ENCODE data around the gene CALD1.
"Not testable (repeated sequence)": the region's sequence is repeated elsewhere in the genome, so short reads cannot be mapped to it uniquely, and the experiment has no call there.

- not testable (repeated sequence) for TF ChIP-seq ZBTB7A (tag by site-specific recombination; IDR thresholded peaks at IDR 0.05; ENCODE audit: low read depth); ZNF24 (tag by site-specific recombination; IDR thresholded peaks at IDR 0.05)
- TF ChIP-seq, protein P1, sequence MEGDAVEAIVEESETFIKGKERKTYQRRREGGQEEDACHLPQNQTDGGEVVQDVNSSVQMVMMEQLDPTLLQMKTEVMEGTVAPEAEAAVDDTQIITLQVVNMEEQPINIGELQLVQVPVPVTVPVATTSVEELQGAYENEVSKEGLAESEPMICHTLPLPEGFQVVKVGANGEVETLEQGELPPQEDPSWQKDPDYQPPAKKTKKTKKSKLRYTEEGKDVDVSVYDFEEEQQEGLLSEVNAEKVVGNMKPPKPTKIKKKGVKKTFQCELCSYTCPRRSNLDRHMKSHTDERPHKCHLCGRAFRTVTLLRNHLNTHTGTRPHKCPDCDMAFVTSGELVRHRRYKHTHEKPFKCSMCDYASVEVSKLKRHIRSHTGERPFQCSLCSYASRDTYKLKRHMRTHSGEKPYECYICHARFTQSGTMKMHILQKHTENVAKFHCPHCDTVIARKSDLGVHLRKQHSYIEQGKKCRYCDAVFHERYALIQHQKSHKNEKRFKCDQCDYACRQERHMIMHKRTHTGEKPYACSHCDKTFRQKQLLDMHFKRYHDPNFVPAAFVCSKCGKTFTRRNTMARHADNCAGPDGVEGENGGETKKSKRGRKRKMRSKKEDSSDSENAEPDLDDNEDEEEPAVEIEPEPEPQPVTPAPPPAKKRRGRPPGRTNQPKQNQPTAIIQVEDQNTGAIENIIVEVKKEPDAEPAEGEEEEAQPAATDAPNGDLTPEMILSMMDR (tag by site-specific recombination; IDR thresholded peaks at IDR 0.05), result not testable (repeated sequence)
Observed at GRCh38 chr7:134981645-134982044, 202.2 kb downstream of the CALD1 start.

Data from HEK293 (cell line).